HepG2 (cell line): ENCODE data around the gene PCSK6. TPM values are rescaled to one million over a fixed set of nuclear protein-coding genes. Genes with fewer than 3 reads are reported as not detected.

Source experiments
- ATAC-seq: fragments of 200-7000 bp; cut with Tn5 transposase; 3 replicates; pipeline ENCODE4 v1.9.1; 2020; ENCODE audit warnings: mild to moderate bottlenecking, moderate library complexity
- BruUV-seq: library from RNA; stranded (reverse); fragments of 400-500 nt; replicated peaks from 2 replicates; lab custom pipeline; 2021; lab: Mats Ljungman, UMichigan
- CTCF ChIA-PET: fragments of 300-600 bp; formaldehyde crosslinking; extraction: SDS; loops from one replicate; lab custom pipeline; 2021; ENCODE audit warnings: low total read pairs, inconsistent platforms, low intra/inter-chr PET ratio; lab: Yijun Ruan, JAX
- POLR2A ChIA-PET: fragments of 350-600 bp; sonication (Branson Sonifier 250); formaldehyde crosslinking; loops from one replicate; lab custom pipeline; 2020; ENCODE audit warnings: antibody characterized with exemption, inconsistent platforms; lab: Yijun Ruan, JAX
- DNase-seq: peaks from one replicate; pipeline ENCODE4 v3.0.0-alpha.2; 2015; ENCODE audit warnings: low spot score
- FAIRE-seq: peaks from 3 replicates; lab custom pipeline; 2011; peaks lifted over from hg19 to GRCh38; lab: Jason Lieb, UNC
- H2AFZ ChIP-seq: one replicate; pipeline ENCODE4 v1.6.1; 2011; ENCODE audit warnings: low read length, inconsistent platforms
- H3K27ac ChIP-seq: fragments of 300-600 bp; 3 replicates; pipeline ENCODE4 v1.8.0; 2011; ENCODE audit warnings: mixed run types, mild to moderate bottlenecking, mixed read lengths, low read length, inconsistent platforms; ENCODE audit not compliant: insufficient read depth; ENCODE audit errors: extremely low read length
- H3K27me3 ChIP-seq, 2 experiments: fragments of 200-600 bp in 1 of 2; 2 replicates in 1 of 2; 3 replicates in 1 of 2; pipeline versions ENCODE4 v1.6.0 to v1.8.0; 2011; ENCODE audit warnings: low read length in 2 of 2, mild to moderate bottlenecking in 2 of 2, moderate library complexity in 2 of 2, inconsistent platforms in 1 of 2; ENCODE audit not compliant: insufficient read depth in 2 of 2, control insufficient read depth in 1 of 2
- H3K36me3 ChIP-seq, 2 experiments: fragments of 200-600 bp in 1 of 2; replicated peaks in 1 of 2; 2 replicates in 1 of 2; 3 replicates in 1 of 2; pipeline versions ENCODE4 v1.5.1 to v1.8.0; 2011; ENCODE audit warnings: low read length in 2 of 2, inconsistent platforms in 1 of 2; ENCODE audit not compliant: insufficient read depth in 2 of 2, control insufficient read depth in 1 of 2
- H3K4me1 ChIP-seq: 2 replicates; pipeline ENCODE4 v1.5.1; 2012; ENCODE audit warnings: low read length, inconsistent platforms; ENCODE audit not compliant: insufficient read depth
- H3K4me2 ChIP-seq: 2 replicates; pipeline ENCODE4 v1.6.0; 2011; ENCODE audit warnings: low read depth, low read length, inconsistent platforms
- H3K4me3 ChIP-seq, 3 experiments: fragments of 200-600 bp in 1 of 3; sonication (generic), shearing (Covaris generic) in 1 of 3; replicated peaks in 1 of 3; 2 replicates each; pipeline ENCODE4 v1.5.1; 2011 to 2016; ENCODE audit warnings: low read length in 3 of 3, inconsistent platforms in 2 of 3, low read depth in 2 of 3, mild to moderate bottlenecking in 2 of 3, control low read depth in 1 of 3, mixed read lengths in 1 of 3; ENCODE audit not compliant: insufficient read depth in 1 of 3
- H3K79me2 ChIP-seq: one replicate; pipeline ENCODE4 v1.6.1; 2011; ENCODE audit warnings: low read length, inconsistent platforms; ENCODE audit not compliant: insufficient read depth
- H3K9ac ChIP-seq: 2 replicates; pipeline ENCODE4 v1.6.0; 2011; ENCODE audit warnings: mild to moderate bottlenecking, low read depth, low read length, inconsistent platforms; ENCODE audit not compliant: insufficient read depth
- H3K9me3 ChIP-seq: 2 replicates; pipeline ENCODE4 v1.5.1; 2012; ENCODE audit warnings: mild to moderate bottlenecking, low read length
- H4K20me1 ChIP-seq: 2 replicates; pipeline ENCODE4 v1.6.0; 2011; ENCODE audit warnings: inconsistent platforms, mild to moderate bottlenecking, low read length, moderate library complexity; ENCODE audit not compliant: insufficient read depth
- FOXP1 ChIP-seq, 2 experiments: fragments of 450-650 bp in 1 of 2; IDR thresholded peaks; 2 replicates each; pipeline ENCODE4 v1.6.1; 2017 to 2018; ENCODE audit warnings: antibody characterized with exemption in 1 of 2
- HOXA7 ChIP-seq: sonication (generic); formaldehyde crosslinking; IDR thresholded peaks from 2 replicates; pipeline ENCODE4 v1.8.1; 2022; ENCODE audit warnings: mild to moderate bottlenecking, missing genetic modification reagents, moderate library complexity
- MED13 ChIP-seq: sonication (generic); formaldehyde crosslinking; IDR thresholded peaks from 2 replicates; pipeline ENCODE4 v1.5.0; 2020; ENCODE audit warnings: missing genetic modification reagents
- MYC ChIP-seq: sonication (generic); formaldehyde crosslinking; IDR thresholded peaks from 2 replicates; pipeline ENCODE4 v1.9.0; 2021; ENCODE audit warnings: missing genetic modification reagents, borderline replicate concordance
- RBM22 ChIP-seq: fragments of 200-400 bp; formaldehyde crosslinking; optimal IDR thresholded peaks from 2 replicates; pipeline ENCODE3; 2017; ENCODE audit warnings: mild to moderate bottlenecking, low read length, moderate library complexity
- U2AF1 ChIP-seq: fragments of 200-400 bp; formaldehyde crosslinking; optimal IDR thresholded peaks from 2 replicates; pipeline ENCODE3; 2017; ENCODE audit warnings: mild to moderate bottlenecking, low read depth, low read length
- ZNF207 ChIP-seq: fragments of 450-650 bp; IDR thresholded peaks from 2 replicates; pipeline ENCODE4 v1.6.1; 2016; ENCODE audit warnings: antibody characterized with exemption, borderline replicate concordance
- WGBS: methylation state at CpG from one replicate; pipeline ENCODE4 v1.1.6; 2017; ENCODE audit warnings: low lambda C conversion rate; 5-methylcytosine and 5-hydroxymethylcytosine counted together
- in situ Hi-C: cut with HindIII; loops from 2 replicates; pipeline ENCODE4 v1.10.0; 2017; ENCODE audit warnings: low pct_unique_long_range_greater_than_20kb; ENCODE audit not compliant: extremely low pct_ligation_motif_present
- intact Hi-C: fragments of 100-400 bp; cut with micrococcal nuclease; formaldehyde crosslinking; loops from one replicate; pipeline ENCODE4 v1.10.0; 2022; ENCODE audit not compliant: unreplicated experiment
- polyA plus RNA-seq, 8 experiments: library from polyadenylated mRNA; depleted of rRNA in 3 of 8; stranded (reverse) in 7 of 8; unstranded in 1 of 8; fragments of >200 nt; fragmentation: Illumina TruSeq in 4 of 8; extraction: Trizol in 4 of 8; gene quantifications; 2 replicates each; pipeline versions ENCODE4 v1.2.1 to v1.2.3, GENCODE V29; 2011 to 2016; ENCODE audit warnings: low read depth in 4 of 8, missing spikeins in 1 of 8, mixed read lengths in 1 of 8; ENCODE audit not compliant: insufficient read depth in 1 of 8
- total RNA-seq, 5 experiments: library from RNA; depleted of rRNA; stranded (reverse); fragments of >200 nt; fragmentation: Illumina TruSeq; extraction: Trizol; gene quantifications; 2 replicates each; pipeline ENCODE4 v1.2.3, GENCODE V29; 2016; ENCODE audit warnings: low read depth in 1 of 5

The PCSK6 gene
- total and polyA plus RNA-seq, 2 of the 13 experiments (the other 11 are each of a cell fraction or from before 2014, with no cell fraction given), result 56.5 to 155 TPM

GRCh38 chr15:101407966-101408775 is 81.3 kb downstream of the PCSK6 start:
- Histone ChIP-seq H3K9ac (no peak overlapping the region), H3K27me3 (no peaks in the 10 kb centered on the region), H3K4me2 (no peak overlapping the region), H3K9me3 (no peaks in the 10 kb centered on the region), H4K20me1 (no peaks in the 10 kb centered on the region), H2AFZ (no peak overlapping the region), H3K4me1 (no peaks in the 10 kb centered on the region), H3K79me2 (no peaks in the 10 kb centered on the region), H3K4me3 (no peak overlapping the region), H3K36me3 (peaks cover 28 to 60% of the 10 kb centered on the region in 2 experiments), H3K27ac (no peak overlapping the region)
- intact Hi-C loops, result no loop called here
- FAIRE-seq, result no peak
- CTCF ChIA-PET, result no interaction called here
- no TSS peak for BruUV-seq
- no peak for DNase-seq
- ATAC-seq, result no peak
- TF ChIP-seq RBM22 (peak; percentile 77), MYC (CRISPR knock-in tag) (no peak)
- POLR2A ChIA-PET, result no interaction called here
- 95% methylated on average over 21 of the region's 23 CpGs for WGBS
- in situ Hi-C loops, result no loop called here

GRCh38 chr15:101407439-101407838 is 82.1 kb downstream of the PCSK6 start:
- Histone ChIP-seq H3K79me2 (no peaks in the 10 kb centered on the region), H3K36me3 (peaks cover 28 to 60% of the 10 kb centered on the region in 2 experiments), H3K9me3 (no peaks in the 10 kb centered on the region), H4K20me1 (no peaks in the 10 kb centered on the region), H3K4me2 (no peak overlapping the region), H3K27me3 (no peaks in the 10 kb centered on the region), H3K4me1 (no peaks in the 10 kb centered on the region), H2AFZ (no peak overlapping the region), H3K9ac (no peak overlapping the region), H3K27ac (no peak overlapping the region), H3K4me3 (no peak overlapping the region)
- FAIRE-seq (no peak), DNase-seq (no peak), ATAC-seq (no peak)
- ChIA-PET POLR2A (no interaction called here), CTCF (no interaction called here)
- WGBS, result 99% methylated on average over 5 of the region's 5 CpGs
- no TSS peak for BruUV-seq
- intact Hi-C loops (no loop called here), in situ Hi-C loops (no loop called here)
- TF ChIP-seq HOXA7 (no peak), ZNF207 (no peak), U2AF1 (no peak), MED13 (CRISPR knock-in tag) (no peak), FOXP1 (IDR thresholded peaks at IDR 0.05) (no peak), FOXP1 (CRISPR knock-in tag; IDR thresholded peaks at IDR 0.05) (no peak)
